H1 (cell line): ENCODE measurements around the gene MFAP3. TPM values are rescaled to one million over a fixed set of nuclear protein-coding genes. Genes with fewer than 3 reads are reported as not detected.

Source experiments
- CTCF ChIA-PET: fragments of 300-600 bp; sonication (Branson Sonifier 250); formaldehyde crosslinking; loops from one replicate; lab custom pipeline; 2021; ENCODE audit not compliant: partially characterized antibody; lab: Charles Lee
- POLR2A ChIA-PET: fragments of 300-600 bp; sonication (Branson Sonifier 250); formaldehyde crosslinking; loops from one replicate; lab custom pipeline; 2021; ENCODE audit warnings: inconsistent platforms; ENCODE audit not compliant: partially characterized antibody; lab: Charles Lee
- DNase-seq, 2 experiments: peaks; one replicate each; pipeline versions ENCODE4 v3.0.0 to v3.0.0-alpha.2; 2010 to 2022; ENCODE audit warnings: low spot score in 2 of 2, low read depth in 1 of 2, mixed read lengths in 1 of 2
- FAIRE-seq: peaks from 2 replicates; lab custom pipeline; 2011; peaks lifted over from hg19 to GRCh38; lab: Jason Lieb, UNC
- H2AFZ ChIP-seq: 2 replicates; pipeline ENCODE4 v1.8.1; 2012; ENCODE audit warnings: low read length, inconsistent platforms
- H2AK5ac ChIP-seq: 2 replicates; pipeline ENCODE4 v1.6.1; 2013; ENCODE audit warnings: low read depth, low read length
- H2BK120ac ChIP-seq: replicated peaks from 2 replicates; pipeline ENCODE3; 2013; ENCODE audit warnings: low read depth, low read length, inconsistent platforms
- H2BK12ac ChIP-seq: 2 replicates; pipeline ENCODE4 v1.6.1; 2013; ENCODE audit warnings: low read depth, low read length
- H2BK15ac ChIP-seq: 2 replicates; pipeline ENCODE4 v1.6.1; 2013; ENCODE audit warnings: low read length
- H2BK20ac ChIP-seq: 2 replicates; pipeline ENCODE4 v1.6.1; 2013; ENCODE audit warnings: low read length
- H2BK5ac ChIP-seq: 2 replicates; pipeline ENCODE4 v1.6.1; 2013; ENCODE audit warnings: low read depth, low read length
- H3K14ac ChIP-seq: 2 replicates; pipeline ENCODE4 v1.6.1; 2013; ENCODE audit warnings: inconsistent platforms; ENCODE audit not compliant: insufficient read length
- H3K18ac ChIP-seq: 2 replicates; pipeline ENCODE4 v1.6.1; 2013; ENCODE audit warnings: low read length; ENCODE audit errors: extremely low read depth
- H3K23ac ChIP-seq: 2 replicates; pipeline ENCODE4 v1.6.1; 2013; ENCODE audit warnings: inconsistent platforms; ENCODE audit not compliant: insufficient read length
- H3K23me2 ChIP-seq: 2 replicates; pipeline ENCODE4 v1.6.1; 2013; ENCODE audit warnings: low read depth, low read length
- H3K27ac ChIP-seq: 2 replicates; pipeline ENCODE4 v1.6.1; 2011; ENCODE audit warnings: low read depth, low read length, inconsistent platforms
- H3K27me3 ChIP-seq, 4 experiments: replicated peaks in 1 of 4; 1 replicate in 1 of 4; 2 replicates in 3 of 4; pipeline versions ENCODE4 v1.6.1 to v1.8.1; 2011 to 2013; ENCODE audit warnings: low read length in 3 of 4, mild to moderate bottlenecking in 3 of 4, inconsistent platforms in 2 of 4, mixed read lengths in 2 of 4, moderate library complexity in 1 of 4; ENCODE audit not compliant: control insufficient read depth in 3 of 4, insufficient read depth in 3 of 4; ENCODE audit errors: extremely low read depth in 1 of 4
- H3K36me3 ChIP-seq, 4 experiments: 2 replicates each; pipeline versions ENCODE4 v1.6.1 to v1.8.1; 2011 to 2013; ENCODE audit warnings: mild to moderate bottlenecking in 4 of 4, low read length in 3 of 4, moderate library complexity in 2 of 4, control low read depth in 1 of 4, inconsistent platforms in 1 of 4; ENCODE audit not compliant: insufficient read depth in 4 of 4, control insufficient read depth in 2 of 4
- H3K4ac ChIP-seq: replicated peaks from 2 replicates; pipeline ENCODE3; 2013; ENCODE audit warnings: low read length, low read depth, mixed read lengths, inconsistent platforms; ENCODE audit not compliant: insufficient read length
- H3K4me1 ChIP-seq, 4 experiments: replicated peaks in 1 of 4; 1 replicate in 1 of 4; 2 replicates in 3 of 4; pipeline versions ENCODE4 v1.6.1 to v1.8.1; 2011 to 2013; ENCODE audit warnings: low read length in 3 of 4, inconsistent platforms in 2 of 4, mixed read lengths in 1 of 4; ENCODE audit not compliant: insufficient read depth in 4 of 4, control insufficient read depth in 3 of 4
- H3K4me2 ChIP-seq, 2 experiments: 2 replicates each; pipeline versions ENCODE4 v1.6.1 to v1.8.1; 2011 to 2013; ENCODE audit warnings: low read depth in 2 of 2, low read length in 2 of 2, control low read depth in 1 of 2, inconsistent platforms in 1 of 2, mild to moderate bottlenecking in 1 of 2; ENCODE audit not compliant: insufficient read depth in 1 of 2
- H3K4me3 ChIP-seq, 4 experiments: fragments of 200-600, 300-600 bp in 1 of 4; sonication (generic), shearing (Covaris generic), sonication (Bioruptor Twin) in 1 of 4; 2 replicates each; pipeline versions ENCODE4 v1.5.1 to v1.8.1; 2011 to 2016; ENCODE audit warnings: low read length in 4 of 4, low read depth in 3 of 4, control low read depth in 2 of 4, inconsistent platforms in 2 of 4, mild to moderate bottlenecking in 2 of 4, mixed read lengths in 1 of 4, moderate library complexity in 1 of 4; ENCODE audit not compliant: insufficient read depth in 2 of 4; ENCODE audit errors: extremely low read depth in 1 of 4
- H3K56ac ChIP-seq: replicated peaks from 2 replicates; pipeline ENCODE3; 2013; ENCODE audit warnings: low read depth, mild to moderate bottlenecking, mixed read lengths, low read length, inconsistent platforms; ENCODE audit not compliant: insufficient read length
- H3K79me1 ChIP-seq: 2 replicates; pipeline ENCODE4 v1.6.1; 2013; ENCODE audit warnings: low read depth, low read length, control low read depth
- H3K79me2 ChIP-seq, 2 experiments: 2 replicates each; pipeline versions ENCODE4 v1.6.1 to v1.8.1; 2012 to 2013; ENCODE audit warnings: low read length in 2 of 2, mild to moderate bottlenecking in 2 of 2, inconsistent platforms in 1 of 2; ENCODE audit not compliant: insufficient read depth in 2 of 2, control insufficient read depth in 1 of 2
- H3K9ac ChIP-seq, 4 experiments: replicated peaks in 1 of 4; 1 replicate in 1 of 4; 2 replicates in 3 of 4; pipeline versions ENCODE4 v1.6.1 to v1.8.1; 2011 to 2013; ENCODE audit warnings: low read depth in 3 of 4, low read length in 3 of 4, control low read depth in 2 of 4, mild to moderate bottlenecking in 2 of 4, moderate library complexity in 2 of 4, inconsistent platforms in 1 of 4; ENCODE audit errors: extremely low read depth in 1 of 4
- H3K9me3 ChIP-seq, 2 experiments: 2 replicates each; pipeline versions ENCODE4 v1.6.1 to v1.8.1; 2012 to 2013; ENCODE audit warnings: mild to moderate bottlenecking in 2 of 2, moderate library complexity in 2 of 2, control low read depth in 1 of 2, inconsistent platforms in 1 of 2, low read depth in 1 of 2, low read length in 1 of 2, mixed read lengths in 1 of 2; ENCODE audit not compliant: insufficient read depth in 2 of 2
- H4K20me1 ChIP-seq, 2 experiments: replicated peaks in 1 of 2; 2 replicates each; pipeline versions ENCODE3 to v1.8.1; 2011 to 2013; ENCODE audit warnings: inconsistent platforms in 2 of 2, low read length in 2 of 2, mild to moderate bottlenecking in 1 of 2; ENCODE audit not compliant: insufficient read depth in 2 of 2, control insufficient read depth in 1 of 2
- H4K5ac ChIP-seq: 2 replicates; pipeline ENCODE4 v1.6.1; 2013; ENCODE audit warnings: low read length, low read depth, mixed read lengths, inconsistent platforms; ENCODE audit not compliant: insufficient read length
- H4K8ac ChIP-seq: 2 replicates; pipeline ENCODE4 v1.8.0; 2013; ENCODE audit warnings: mild to moderate bottlenecking, moderate library complexity, low read length, inconsistent platforms; ENCODE audit not compliant: insufficient read depth; ENCODE audit errors: extremely low read depth
- H4K91ac ChIP-seq: replicated peaks from 2 replicates; pipeline ENCODE3; 2013; ENCODE audit warnings: low read length, mixed read lengths, inconsistent platforms; ENCODE audit not compliant: insufficient read length
- SAP30 ChIP-seq: fragments of 300-600 bp; sonication (generic); IDR thresholded peaks from 2 replicates; pipeline ENCODE4 v1.7.1; 2012; ENCODE audit warnings: low read length, moderate library complexity, mild to moderate bottlenecking, inconsistent platforms; ENCODE audit not compliant: insufficient read depth, insufficient replicate concordance
- SIN3A ChIP-seq, 2 experiments: IDR thresholded peaks in 1 of 2; conservative IDR thresholded peaks in 1 of 2; 2 replicates each; pipeline ENCODE4 v1.6.1; 2011 to 2012; ENCODE audit warnings: low read length in 2 of 2, improper control_type of control experiment in 1 of 2, low read depth in 1 of 2, mild to moderate bottlenecking in 1 of 2
- SRF ChIP-seq: IDR thresholded peaks from 2 replicates; pipeline ENCODE4 v1.6.1; 2011; ENCODE audit warnings: mild to moderate bottlenecking, low read depth, low read length, moderate library complexity
- WGBS, 2 experiments: shearing (Covaris generic) in 1 of 2; methylation state at CpG; one replicate each; pipeline versions ENCODE4 v1.1.6 to v1.1.7; 2013 to 2015; ENCODE audit warnings: low lambda C conversion rate in 2 of 2, mixed read lengths in 2 of 2, inconsistent platforms in 1 of 2, low coverage in 1 of 2, missing lambda C conversion rate in 1 of 2; ENCODE audit not compliant: insufficient replicate concordance in 2 of 2, insufficient coverage in 1 of 2, insufficient read length in 1 of 2; ENCODE audit errors: extremely low coverage in 1 of 2, missing lambda C conversion rate in 1 of 2; 5-methylcytosine and 5-hydroxymethylcytosine counted together
- polyA plus RNA-seq, 7 experiments: library from polyadenylated mRNA; depleted of rRNA in 3 of 7; stranded (reverse) in 5 of 7; unstranded in 2 of 7; fragments of >200 nt in 5 of 7; fragments of 200-250 nt in 2 of 7; gene quantifications; 1 replicate in 5 of 7; 2 replicates in 1 of 7; 4 replicates in 1 of 7; pipeline versions ENCODE4 v1.2.1 to v1.2.3, GENCODE V29; 2011 to 2013; ENCODE audit warnings: missing spikeins in 2 of 7, mixed read lengths in 2 of 7
- total RNA-seq: library from RNA; stranded (reverse); fragmentation: NEBNext Ultra II Directional; extraction: Animal tissue kit (Norgen Biotek cat#: 25700); gene quantifications from 2 replicates; pipeline ENCODE4 v1.2.1, GENCODE V29; 2021

The MFAP3 gene
- total and polyA plus RNA-seq, 2 of the 8 experiments (the other 6 are each of a cell fraction or from before 2014, with no cell fraction given), result 13.7 to 27.0 TPM

DNA sequence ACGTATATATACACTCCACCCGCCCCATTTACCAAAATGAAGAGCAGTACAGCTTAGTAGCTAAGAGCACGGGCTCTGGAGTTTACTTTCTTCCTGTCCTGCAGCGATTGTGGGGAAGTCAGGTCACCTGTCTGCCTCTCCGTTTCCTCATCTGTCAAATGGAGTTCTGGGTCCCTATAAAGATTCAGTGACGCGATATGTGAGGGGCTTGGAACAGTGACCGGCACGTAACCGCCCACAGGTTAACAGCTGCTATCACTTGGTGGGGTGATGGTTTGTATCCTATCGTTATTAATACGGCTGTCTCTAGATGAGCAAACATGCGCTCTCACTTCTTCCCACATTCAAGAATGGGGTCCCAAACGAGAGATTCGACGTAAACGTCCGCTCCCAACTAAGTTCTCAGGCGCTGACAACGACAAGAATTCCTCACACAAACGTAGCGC, 483 bp upstream of the MFAP3 start:
- Histone ChIP-seq H4K8ac (no peak overlapping the region), H3K23me2 (peaks cover 8% of the 10 kb centered on the region), H3K27ac (no peak overlapping the region), H3K79me1 (no peaks in the 10 kb centered on the region; the same call in 1 of the 2 replicates), H3K14ac (no peak overlapping the region), H2AFZ (peak overlapping the region; percentile 100), H4K20me1 (peaks cover 0 to 2% of the 10 kb centered on the region in 2 experiments), H3K56ac (no peak overlapping the region), H2AK5ac (no peak overlapping the region), H3K4me2 (peak overlapping the region; percentile 89 to 94), H3K4me3 (peak overlapping the region; percentile 89 to 95 (median 91)), H3K4me1 (0 out of 7 replicates have a peak, but pooled peaks cover 0 to 2% (median 0%) of the 10 kb centered on the region in 4 experiments), H3K79me2 (peaks cover 0 to 15% of the 10 kb centered on the region in 2 experiments; a peak in 2 of 4 replicates), H4K5ac (peak overlapping the region; percentile 1), H2BK12ac (peak overlapping the region; percentile 44; the same call in 1 of the 2 replicates), H2BK120ac (no peak overlapping the region), H2BK15ac (no peak overlapping the region), H4K91ac (no peak overlapping the region), H2BK5ac (peak overlapping the region; percentile 20; the same call in 1 of the 2 replicates), H3K36me3 (no peaks in the 10 kb centered on the region), H2BK20ac (no peak overlapping the region), H3K4ac (no peak overlapping the region), H3K18ac (no peak overlapping the region), H3K9me3 (no peaks in the 10 kb centered on the region), H3K27me3 (no peaks in the 10 kb centered on the region), H3K9ac (peak overlapping the region in 3 of 4 experiments; percentile 56 to 72 (median 61); a peak in 4 of 7 replicates), H3K23ac (no peak overlapping the region)
- FAIRE-seq (no peak), DNase-seq (no peak)
- CTCF ChIA-PET, result interaction anchor here (0.7 to 1.0 kb wide), 2 partner anchors 143 to 408 kb away, joined by 3 read pairs; no protein-coding TSS in a partner anchor
- 3% methylated on average over 22 of the region's 22 CpGs; no CpG with 5 or more reads in 1 of the 2 experiments for WGBS, 2 experiments
- POLR2A ChIA-PET, result no interaction called here
- TF ChIP-seq SRF (no peak), SAP30 (peak; percentile 77), SIN3A (conservative IDR thresholded peaks at IDR 0.05 in 1 of 2, IDR thresholded peaks at IDR 0.05 in 1 of 2; ENCODE audit: low read depth in 1 of 2, low read length in 2 of 2) (peak in 1 of 2 experiments; percentile 34; a peak in 1 of 4 replicates)
